IMR-90 (cell line): ENCODE measurements around the gene STAMBPL1. TPM values are rescaled to one million over a fixed set of nuclear protein-coding genes. Genes with fewer than 3 reads are reported as not detected.
A peak's percentile ranks its signal among the peaks of the same experiment; 100 is the strongest.

Experiments
- ATAC-seq: fragments of 200-7000 bp; cut with Tn5 transposase; 2 replicates; pipeline ENCODE4 v1.9.1; 2020; ENCODE audit warnings: low read depth, mild to moderate bottlenecking, moderate library complexity
- BruUV-seq: library from RNA; stranded (reverse); fragments of 400-500 nt; replicated peaks from 2 replicates; lab custom pipeline; 2021; lab: Mats Ljungman, UMichigan
- CTCF ChIA-PET: fragments of 300-600 bp; formaldehyde crosslinking; extraction: SDS; loops from one replicate; lab custom pipeline; 2021; ENCODE audit warnings: antibody characterized with exemption; lab: Yijun Ruan, JAX
- POLR2A ChIA-PET: fragments of 300-600 bp; sonication (Branson Sonifier 250); formaldehyde crosslinking; loops from one replicate; lab custom pipeline; 2022; ENCODE audit warnings: antibody characterized with exemption; ENCODE audit not compliant: unreplicated experiment; lab: Charles Lee
- DNase-seq: peaks from one replicate; pipeline ENCODE4 v3.0.0; 2013
- H2AFZ ChIP-seq: replicated peaks from 2 replicates; pipeline ENCODE3; 2013; ENCODE audit warnings: low read length, mild to moderate bottlenecking; ENCODE audit not compliant: poor library complexity
- H2AK5ac ChIP-seq: 2 replicates; pipeline ENCODE4 v1.6.1; 2013; ENCODE audit warnings: low read depth, low read length, inconsistent platforms
- H2AK9ac ChIP-seq: replicated peaks from 2 replicates; pipeline ENCODE3; 2013; ENCODE audit warnings: mild to moderate bottlenecking, low read depth, low read length, moderate library complexity; ENCODE audit not compliant: poor library complexity
- H2BK120ac ChIP-seq: 2 replicates; pipeline ENCODE4 v1.6.1; 2013; ENCODE audit warnings: low read depth, low read length, inconsistent platforms
- H2BK15ac ChIP-seq: 3 replicates; pipeline ENCODE4 v1.6.1; 2013; ENCODE audit warnings: low read depth, low read length, inconsistent platforms
- H2BK20ac ChIP-seq: 2 replicates; pipeline ENCODE4 v1.6.1; 2013; ENCODE audit warnings: low read depth, mild to moderate bottlenecking, inconsistent platforms, low read length, moderate library complexity
- H2BK5ac ChIP-seq: 2 replicates; pipeline ENCODE4 v1.6.1; 2013; ENCODE audit warnings: mild to moderate bottlenecking, low read depth, low read length, inconsistent platforms; ENCODE audit not compliant: poor library complexity, severe bottlenecking
- H3K14ac ChIP-seq: replicated peaks from 2 replicates; pipeline ENCODE4 v1.6.1; 2013; ENCODE audit warnings: low read depth, low read length, inconsistent platforms
- H3K18ac ChIP-seq: 2 replicates; pipeline ENCODE4 v1.6.1; 2013; ENCODE audit warnings: low read depth, low read length, control low read depth
- H3K23ac ChIP-seq: 2 replicates; pipeline ENCODE4 v1.6.1; 2013; ENCODE audit warnings: low read depth, low read length, inconsistent platforms
- H3K27ac ChIP-seq: 2 replicates; pipeline ENCODE4 v1.5.1; 2013; ENCODE audit warnings: mild to moderate bottlenecking, control low read depth, low read length; ENCODE audit not compliant: insufficient read depth
- H3K27me3 ChIP-seq: 2 replicates; pipeline ENCODE4 v1.6.1; 2013; ENCODE audit warnings: low read length; ENCODE audit not compliant: control insufficient read depth, insufficient read depth
- H3K36me3 ChIP-seq: 2 replicates; pipeline ENCODE4 v1.6.1; 2013; ENCODE audit warnings: low read length, mixed read lengths; ENCODE audit not compliant: control insufficient read depth, insufficient read depth
- H3K4ac ChIP-seq: 2 replicates; pipeline ENCODE4 v1.6.1; 2013; ENCODE audit warnings: low read depth, low read length, inconsistent platforms
- H3K4me1 ChIP-seq: 2 replicates; pipeline ENCODE4 v1.6.1; 2013; ENCODE audit warnings: low read length, mixed read lengths; ENCODE audit not compliant: control insufficient read depth, insufficient read depth
- H3K4me2 ChIP-seq: 2 replicates; pipeline ENCODE4 v1.6.1; 2013; ENCODE audit warnings: low read depth, mild to moderate bottlenecking, control low read depth, low read length, moderate library complexity
- H3K4me3 ChIP-seq: 2 replicates; pipeline ENCODE4 v1.5.1; 2013; ENCODE audit warnings: low read depth, mild to moderate bottlenecking, control low read depth, low read length, moderate library complexity; ENCODE audit not compliant: insufficient read depth
- H3K56ac ChIP-seq: 2 replicates; pipeline ENCODE4 v1.6.1; 2013; ENCODE audit warnings: low read length, inconsistent platforms; ENCODE audit not compliant: insufficient read depth; ENCODE audit errors: extremely low read depth
- H3K79me1 ChIP-seq, 2 experiments: 2 replicates each; pipeline ENCODE4 v1.6.1; 2013; ENCODE audit warnings: low read length in 2 of 2, inconsistent platforms in 1 of 2, low read depth in 1 of 2
- H3K9ac ChIP-seq: 2 replicates; pipeline ENCODE4 v1.6.1; 2013; ENCODE audit warnings: low read depth, low read length, control low read depth
- H3K9me1 ChIP-seq: 2 replicates; pipeline ENCODE4 v1.6.1; 2013; ENCODE audit warnings: low read length, inconsistent platforms; ENCODE audit not compliant: insufficient read depth
- H3K9me3 ChIP-seq: 2 replicates; pipeline ENCODE4 v1.6.1; 2013; ENCODE audit warnings: low read length; ENCODE audit not compliant: control insufficient read depth, insufficient read depth
- H4K20me1 ChIP-seq: 2 replicates; pipeline ENCODE4 v1.6.1; 2013; ENCODE audit warnings: low read length, inconsistent platforms; ENCODE audit not compliant: insufficient read depth
- H4K5ac ChIP-seq: 2 replicates; pipeline ENCODE4 v1.6.1; 2013; ENCODE audit warnings: mild to moderate bottlenecking, low read depth, low read length, control low read depth
- H4K8ac ChIP-seq, 2 experiments: 2 replicates each; pipeline ENCODE4 v1.6.1; 2013; ENCODE audit warnings: low read depth in 2 of 2, low read length in 2 of 2, control low read depth in 1 of 2, inconsistent platforms in 1 of 2
- H4K91ac ChIP-seq: 2 replicates; pipeline ENCODE4 v1.6.1; 2013; ENCODE audit warnings: low read depth, low read length, inconsistent platforms; ENCODE audit not compliant: insufficient read depth
- MXI1 ChIP-seq: IDR thresholded peaks from 2 replicates; pipeline ENCODE4 v1.6.1; 2012; ENCODE audit warnings: low read depth, mild to moderate bottlenecking, low read length, moderate library complexity, borderline replicate concordance
- WGBS, 2 experiments: methylation state at CpG; one replicate each; pipeline versions ENCODE4 v1.1.5 to v1.1.7; 2013; ENCODE audit warnings: missing lambda C conversion rate in 2 of 2; ENCODE audit not compliant: insufficient read length in 1 of 2; ENCODE audit errors: extremely low coverage in 2 of 2; 5-methylcytosine and 5-hydroxymethylcytosine counted together
- dilution Hi-C: fragments of 300-500 bp; cut with HindIII; formaldehyde crosslinking; loops from one replicate; pipeline ENCODE4 v1.14.3; 2018; ENCODE audit warnings: low sequenced_read_pairs; ENCODE audit not compliant: unreplicated experiment
- in situ Hi-C: fragments of 300-500 bp; cut with MboI; formaldehyde crosslinking; loops from 3 replicates; pipeline ENCODE4 v1.14.3; 2019; ENCODE audit warnings: low sequenced_read_pairs, inconsistent platforms, mixed read lengths
- intact Hi-C: fragments of 100-400 bp; cut with micrococcal nuclease; formaldehyde crosslinking; loops from 2 replicates; pipeline ENCODE4 v1.10.0; 2022
- polyA plus RNA-seq, 3 experiments: library from polyadenylated mRNA; depleted of rRNA; stranded (reverse); fragments of >200 nt; gene quantifications; 2 replicates each; pipeline ENCODE4 v1.2.3, GENCODE V29; 2012; ENCODE audit warnings: low replicate concordance in 1 of 3
- total RNA-seq: library from RNA; depleted of rRNA; stranded (reverse); fragments of >200 nt; gene quantifications from 2 replicates; pipeline ENCODE4 v1.2.3, GENCODE V29; 2012

Gene STAMBPL1
- total and polyA plus RNA-seq, 2 of the 4 experiments (the other 2 are of a cell fraction), result 26.8 to 28.1 TPM

DNA sequence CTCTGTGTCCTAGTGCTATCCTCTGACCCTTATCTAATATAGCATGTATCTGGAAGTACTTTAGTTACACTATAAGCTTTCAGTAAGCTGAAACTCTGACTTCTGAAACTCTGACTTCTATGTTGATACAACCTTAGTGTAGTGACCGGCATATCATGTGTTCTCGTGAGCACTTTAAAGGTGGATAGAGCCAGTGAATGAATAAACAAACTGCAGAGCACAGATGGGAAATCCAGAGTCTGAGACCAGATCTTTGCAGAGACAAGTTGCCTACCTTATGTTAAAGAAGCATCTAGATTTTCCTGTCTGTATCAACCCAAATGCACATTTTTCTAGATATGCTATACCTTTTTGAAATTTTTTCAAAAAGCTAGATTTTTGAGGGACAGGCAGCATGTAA, 69.0 kb downstream of the STAMBPL1 start:
- Histone ChIP-seq H2AFZ (no peak overlapping the region), H3K36me3 (peaks cover 16% of the 10 kb centered on the region), H3K14ac (peak overlapping the region; percentile 71; the same call in 1 of the 2 replicates), H3K4me1 (peaks cover 17% of the 10 kb centered on the region), H3K27ac (no peak overlapping the region; the same call in 1 of the 2 replicates), H2AK5ac (no peak overlapping the region), H4K20me1 (peaks cover 44% of the 10 kb centered on the region), H3K27me3 (no peaks in the 10 kb centered on the region), H4K91ac (0 out of 2 replicates have a peak overlapping the region, but pooled peaks have one; percentile 12), H4K5ac (no peak overlapping the region), H3K79me1 (peaks cover 9 to 39% of the 10 kb centered on the region in 2 experiments; a peak in 3 of 4 replicates), H3K18ac (no peak overlapping the region), H3K23ac (peak overlapping the region; percentile 79; the same call in 1 of the 2 replicates), H3K9me3 (no peaks in the 10 kb centered on the region), H2AK9ac (peak overlapping the region; percentile 10), H3K4me3 (no peak overlapping the region), H2BK15ac (no peak overlapping the region), H3K4ac (no peak overlapping the region), H2BK5ac (peak overlapping the region; percentile 16), H2BK120ac (no peak overlapping the region), H3K4me2 (peak overlapping the region; percentile 34), H2BK20ac (no peak overlapping the region), H3K9ac (peak overlapping the region; percentile 51; the same call in 1 of the 2 replicates), H3K9me1 (peaks cover 12% of the 10 kb centered on the region), H4K8ac (no peak overlapping the region; a peak in 1 of 4 replicates), H3K56ac (no peak overlapping the region)
- no TSS peak for BruUV-seq
- WGBS, 2 experiments, result no CpG with 5 or more reads among the region's 2 CpGs
- dilution Hi-C loops (no loop called here), intact Hi-C loops (no loop called here), in situ Hi-C loops (no loop called here)
- ATAC-seq, result no peak
- CTCF ChIA-PET, result interaction anchor here (0.6 kb wide), 1 partner anchor 38 kb away, joined by 4 read pairs; no protein-coding TSS in a partner anchor
- POLR2A ChIA-PET, result interaction anchor here (1.1 kb wide), 1 partner anchor 30 kb away, joined by 3 read pairs; no protein-coding TSS in a partner anchor
- TF ChIP-seq MXI1, result no peak
- DNase-seq, result peak; percentile 28
